Stimulated activated naive CD4-positive, alpha-beta T cell treated with Interleukin-2 at 50 U/mL for 16 hours (primary cell): ENCODE results near the gene PACRG.
"Not testable (repeated sequence)": the region's sequence is repeated elsewhere in the genome, so short reads cannot be mapped to it uniquely, and the experiment has no call there.

ENCODE experiments used
- DNase-seq: peaks from one replicate; lab custom pipeline; 2025; lab: John Stamatoyannopoulos, UW

The PACRG gene

DNA sequence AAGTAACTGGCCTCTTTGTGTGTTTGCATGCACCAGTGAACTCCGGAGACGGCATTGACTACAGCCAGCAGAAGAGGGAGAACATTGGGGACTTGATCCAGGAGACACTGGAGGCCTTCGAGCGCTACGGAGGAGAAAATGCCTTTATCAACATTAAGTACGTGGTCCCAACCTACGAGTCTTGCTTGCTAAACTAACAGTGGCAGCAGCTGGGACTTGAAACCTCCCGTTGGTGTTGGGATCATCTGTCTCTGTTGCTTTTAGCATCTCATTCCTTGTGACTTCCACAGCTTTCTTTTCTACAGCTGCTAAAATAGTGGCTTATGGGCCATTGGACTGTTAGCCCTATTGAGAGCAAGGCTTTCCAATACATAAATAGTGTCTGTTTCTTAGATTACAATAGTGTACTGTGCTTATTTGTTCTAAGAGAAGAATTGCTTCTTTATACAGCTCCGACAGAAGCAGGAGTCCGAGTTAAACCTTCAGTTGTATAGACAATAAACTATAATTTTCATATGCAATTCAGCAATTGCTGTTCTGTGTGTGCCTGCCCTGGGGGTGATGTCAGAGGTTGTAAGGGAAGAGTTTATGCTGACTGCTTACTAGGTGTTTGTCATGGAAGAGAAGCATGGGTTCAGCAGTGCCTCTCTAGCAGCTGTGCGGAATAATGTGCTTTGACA is 587.2 kb downstream of the PACRG start:
- no peak for DNase-seq

DNA sequence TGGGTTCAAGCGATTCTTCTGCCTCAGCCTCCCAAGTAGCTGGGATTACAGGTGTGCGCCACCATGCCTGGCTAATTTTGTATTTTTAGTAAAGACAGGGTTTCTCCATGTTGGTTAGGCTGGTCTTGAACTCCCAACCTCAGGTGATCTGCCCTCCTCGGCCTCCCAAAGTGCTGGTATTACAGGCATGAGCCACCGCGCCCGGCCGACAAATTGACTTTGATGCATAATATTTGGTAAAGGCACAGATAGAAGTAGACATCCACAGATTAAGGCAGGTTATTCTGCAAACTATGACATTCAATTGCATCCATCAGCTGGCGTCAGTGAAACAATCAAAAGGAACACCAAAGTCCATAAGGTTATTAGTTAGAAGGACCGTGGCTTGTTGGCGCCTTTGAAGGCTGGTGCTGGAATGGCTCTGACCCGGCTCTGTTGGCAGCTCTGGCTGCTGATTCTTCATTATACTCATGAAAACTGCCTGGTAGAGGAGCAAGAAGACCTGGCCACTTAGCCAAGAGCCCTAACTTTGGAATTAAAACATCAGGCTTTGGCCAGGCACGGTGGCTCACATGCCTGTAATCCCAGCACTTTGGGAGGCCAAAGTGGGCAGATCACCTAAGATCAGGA is 589.2 kb downstream of the PACRG start:
- DNase-seq: not testable (repeated sequence)

DNA sequence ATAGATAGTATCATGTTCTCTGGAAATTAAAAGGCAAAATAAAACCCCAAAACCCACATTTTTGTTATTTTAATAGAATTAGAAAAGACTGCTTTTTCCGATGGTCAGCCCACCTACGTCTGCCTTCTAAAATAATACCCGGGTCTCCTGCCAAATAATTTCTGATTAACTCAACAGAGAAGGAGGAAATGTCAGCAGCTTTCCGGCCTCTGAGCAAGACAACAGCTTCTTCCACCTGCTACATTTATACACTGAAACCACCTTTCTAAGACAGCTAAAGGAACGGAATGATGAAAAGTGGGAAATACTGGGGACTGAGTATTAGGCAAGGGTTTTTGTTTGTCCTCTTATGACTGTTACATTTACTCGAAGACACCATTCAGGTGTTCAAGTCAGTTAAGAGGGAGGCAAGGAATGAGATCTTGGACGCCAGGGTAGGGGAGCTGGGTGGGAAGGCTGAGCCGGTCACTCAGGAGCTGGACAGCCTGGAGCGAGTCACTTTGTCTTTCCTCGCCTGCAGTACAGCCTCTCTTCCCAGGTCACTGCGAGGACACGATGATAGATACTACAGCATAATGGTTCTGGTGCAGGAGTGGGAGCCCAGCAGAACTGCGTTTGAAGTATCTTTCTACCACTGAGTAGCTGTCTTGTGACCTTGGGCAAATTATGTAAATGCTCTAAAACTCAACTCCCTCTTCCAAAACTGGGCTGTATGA is 590.5 kb downstream of the PACRG start:
- no peak for DNase-seq

DNA sequence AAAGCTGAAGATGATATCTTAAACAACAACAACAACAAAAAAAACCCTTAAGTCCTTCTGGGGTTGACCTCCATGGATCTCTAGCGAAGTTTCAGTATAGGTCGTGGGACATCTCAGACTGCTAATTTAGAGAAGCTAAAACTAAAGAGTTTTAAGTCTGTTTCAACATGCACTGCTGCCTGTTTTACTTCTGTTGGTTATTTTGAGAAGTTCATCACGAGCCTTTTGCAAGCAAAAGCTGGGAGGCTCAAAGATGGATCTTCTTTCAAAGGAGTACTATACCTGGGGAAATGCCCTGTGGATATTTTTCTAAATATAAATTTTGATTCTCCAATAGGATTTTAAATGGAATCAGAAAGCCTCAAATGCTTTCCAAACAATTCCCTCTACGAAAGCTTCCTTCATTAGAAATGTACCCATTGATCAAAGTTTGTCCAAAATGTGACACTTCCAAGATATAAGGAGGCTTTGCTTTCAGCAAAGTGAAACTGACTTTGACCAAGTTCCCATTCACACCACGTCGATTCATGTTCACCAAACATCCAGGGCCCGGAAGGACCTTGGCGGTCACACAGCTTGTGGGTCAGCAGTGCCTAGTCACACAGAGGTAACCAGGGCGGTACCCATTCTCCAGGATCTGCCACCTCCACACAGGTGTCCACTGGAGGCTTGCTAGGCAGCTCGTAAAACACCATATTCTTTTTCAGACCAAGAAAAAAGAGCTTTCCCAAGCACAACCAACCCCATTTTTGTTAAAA is 592.0 kb downstream of the PACRG start:
- no peak for DNase-seq

DNA sequence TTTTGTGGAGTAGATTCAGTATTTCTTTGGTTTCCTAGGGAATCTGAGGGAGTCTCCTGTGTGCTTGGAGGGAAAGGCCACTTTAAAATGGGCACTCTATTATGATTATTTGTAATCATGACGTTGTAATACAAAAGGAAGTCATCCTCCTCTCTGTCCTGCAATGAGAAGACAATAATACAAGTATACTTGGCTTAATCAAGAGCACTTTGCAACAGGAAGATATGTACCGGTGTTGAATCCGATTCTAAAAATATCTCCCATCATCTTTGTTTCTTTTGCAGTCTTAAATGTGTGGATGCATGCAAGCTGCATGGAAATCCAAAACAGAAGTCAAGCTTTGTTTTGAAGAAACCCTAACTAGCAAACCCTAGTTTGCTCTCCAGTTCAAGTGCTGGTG is 592.6 kb downstream of the PACRG start:
- no peak for DNase-seq

DNA sequence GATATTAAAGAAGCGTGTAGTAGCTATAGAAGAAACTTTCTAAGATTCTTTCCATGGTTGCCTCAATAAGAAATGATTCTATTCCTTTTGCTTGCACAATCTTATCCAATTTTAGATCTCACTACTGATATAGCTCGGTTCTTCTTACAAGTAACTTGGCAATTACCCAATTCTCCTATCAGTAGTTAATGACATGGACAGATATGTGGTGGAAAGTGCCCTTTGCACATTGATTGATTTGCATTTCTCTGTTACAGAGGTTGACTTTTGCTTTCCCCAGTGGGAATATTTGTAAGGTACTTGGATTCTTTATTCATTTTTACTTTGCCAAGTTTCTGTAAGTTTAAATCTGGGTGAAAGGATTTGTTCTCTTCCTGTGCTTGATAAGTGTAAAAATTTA is 593.0 kb downstream of the PACRG start:
- DNase-seq: no peak

DNA sequence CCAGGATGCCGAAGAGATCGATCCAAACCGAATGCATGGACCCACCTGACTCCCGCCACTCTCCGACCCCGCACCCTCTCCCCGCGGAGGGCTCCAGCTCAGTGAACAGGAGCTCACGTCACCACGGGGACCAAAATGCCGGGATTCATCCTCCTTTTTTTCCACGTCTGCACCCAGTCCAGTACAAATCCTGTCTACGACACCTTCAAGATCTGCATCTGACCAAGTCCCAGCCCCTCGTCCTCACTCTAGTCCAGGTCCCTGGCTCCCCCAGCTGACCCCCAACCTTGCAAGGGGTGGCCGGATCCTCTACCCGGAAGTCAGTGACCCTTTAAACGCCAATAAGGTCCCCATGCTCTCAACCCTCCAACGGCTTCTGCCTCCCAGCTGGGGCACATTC is 593.9 kb downstream of the PACRG start:
- no peak for DNase-seq

DNA sequence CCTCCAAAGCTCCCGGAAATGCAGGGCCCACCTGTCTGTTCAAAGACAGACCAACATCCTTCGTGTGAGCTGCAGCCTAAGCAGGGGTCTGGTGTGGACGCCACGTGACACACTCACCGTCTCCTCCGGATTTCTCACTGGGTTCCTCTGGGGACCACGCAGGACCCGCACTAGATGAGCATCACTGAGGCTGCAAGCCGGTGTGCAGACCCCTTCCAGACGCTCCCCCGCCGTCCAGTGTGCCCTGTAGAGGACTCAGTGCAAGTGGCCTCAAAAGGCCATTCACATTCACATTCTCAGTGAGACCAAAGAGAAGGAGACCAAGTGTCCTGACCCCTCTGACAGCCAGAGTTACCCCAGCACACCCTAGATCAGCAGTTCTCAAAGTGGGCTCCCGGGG is 595.5 kb downstream of the PACRG start:
- DNase-seq: no peak

DNA sequence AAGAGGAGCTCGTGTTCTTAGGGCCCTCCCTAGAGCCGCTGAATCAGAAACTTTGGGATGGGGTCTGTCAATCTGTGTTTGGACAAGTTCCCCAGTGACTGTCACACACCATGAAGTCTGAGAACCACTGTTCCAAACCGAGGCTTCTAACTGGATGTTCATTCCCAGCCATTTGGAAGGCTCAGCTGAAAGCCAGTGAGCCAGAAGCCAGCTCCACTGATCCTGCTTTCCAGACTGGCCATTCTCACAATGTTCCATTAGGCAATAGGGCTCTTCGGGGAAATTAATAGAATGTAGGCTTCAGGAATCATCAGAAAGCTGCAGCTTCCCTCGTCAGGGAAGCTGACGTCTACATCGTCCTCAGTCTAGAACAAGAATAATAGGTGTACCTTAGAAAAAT is 595.9 kb downstream of the PACRG start:
- DNase-seq: no peak

DNA sequence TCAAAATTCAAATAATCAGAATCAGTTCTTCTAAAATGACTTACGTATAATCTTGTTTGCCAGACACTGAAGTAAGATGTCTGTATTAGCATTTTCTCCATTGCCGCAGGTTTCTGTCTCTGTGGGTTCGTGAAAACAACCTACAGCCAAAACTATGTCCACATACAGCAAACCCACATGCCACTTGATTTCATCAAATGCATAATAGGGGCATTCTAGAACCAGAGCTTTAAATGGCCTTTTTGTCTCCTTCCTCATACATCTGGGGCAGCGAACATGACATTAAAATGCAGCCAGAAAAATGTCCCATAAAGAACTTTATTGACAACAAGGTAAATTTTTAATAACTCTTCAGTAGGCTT is 596.5 kb downstream of the PACRG start:
- no peak for DNase-seq

DNA sequence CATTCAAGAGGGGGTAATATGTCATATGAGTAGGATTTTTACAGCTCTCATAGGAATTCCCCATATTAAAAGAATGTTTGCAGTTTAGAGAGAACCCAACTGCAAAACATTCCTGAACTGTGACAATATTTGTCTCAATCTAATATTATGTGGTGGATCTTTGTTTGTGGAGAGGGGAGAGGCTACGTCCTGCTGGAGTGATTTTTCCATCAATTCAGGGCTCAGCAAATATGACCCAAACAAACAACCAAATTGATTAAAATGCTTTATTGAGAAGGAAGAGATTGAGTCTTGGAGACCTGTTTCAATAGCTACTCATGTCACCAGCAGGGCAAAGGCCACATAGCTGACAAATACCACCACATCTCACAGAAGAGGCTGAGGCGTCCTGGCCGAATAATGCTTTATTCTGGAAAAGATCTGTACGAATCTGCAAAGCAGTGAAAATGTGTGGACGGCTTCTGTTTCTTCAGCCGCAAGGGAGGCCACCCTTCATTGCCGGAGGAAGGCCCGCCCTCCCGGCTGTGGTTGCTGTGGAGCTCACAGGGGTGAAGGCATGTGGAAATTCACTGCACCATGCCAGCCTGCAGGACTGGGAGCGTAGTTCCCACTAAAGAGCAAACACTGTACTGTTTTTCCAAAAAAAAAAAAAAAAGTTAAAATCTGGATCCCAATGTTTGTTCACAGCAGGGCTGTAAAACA is 597.1 kb downstream of the PACRG start:
- DNase-seq: no peak

DNA sequence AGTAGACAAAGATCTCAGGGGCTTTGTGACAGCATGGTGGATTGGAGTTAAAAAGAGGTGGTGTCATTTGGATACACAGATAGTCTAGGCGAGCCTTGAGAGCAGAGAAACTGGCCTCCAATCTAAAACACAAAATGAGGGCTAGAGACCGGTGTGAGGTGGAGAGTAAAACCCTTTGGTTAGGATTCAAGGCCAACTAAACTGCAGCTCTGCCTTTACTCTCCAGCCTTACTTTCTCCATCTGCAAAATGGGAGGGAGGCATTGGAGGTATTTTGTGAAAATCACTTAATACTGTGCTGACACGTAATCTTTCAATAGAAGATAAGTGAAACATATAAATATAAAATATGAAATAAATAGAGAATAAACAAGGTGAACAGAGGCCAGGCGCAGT is 597.6 kb downstream of the PACRG start:
- no peak for DNase-seq

DNA sequence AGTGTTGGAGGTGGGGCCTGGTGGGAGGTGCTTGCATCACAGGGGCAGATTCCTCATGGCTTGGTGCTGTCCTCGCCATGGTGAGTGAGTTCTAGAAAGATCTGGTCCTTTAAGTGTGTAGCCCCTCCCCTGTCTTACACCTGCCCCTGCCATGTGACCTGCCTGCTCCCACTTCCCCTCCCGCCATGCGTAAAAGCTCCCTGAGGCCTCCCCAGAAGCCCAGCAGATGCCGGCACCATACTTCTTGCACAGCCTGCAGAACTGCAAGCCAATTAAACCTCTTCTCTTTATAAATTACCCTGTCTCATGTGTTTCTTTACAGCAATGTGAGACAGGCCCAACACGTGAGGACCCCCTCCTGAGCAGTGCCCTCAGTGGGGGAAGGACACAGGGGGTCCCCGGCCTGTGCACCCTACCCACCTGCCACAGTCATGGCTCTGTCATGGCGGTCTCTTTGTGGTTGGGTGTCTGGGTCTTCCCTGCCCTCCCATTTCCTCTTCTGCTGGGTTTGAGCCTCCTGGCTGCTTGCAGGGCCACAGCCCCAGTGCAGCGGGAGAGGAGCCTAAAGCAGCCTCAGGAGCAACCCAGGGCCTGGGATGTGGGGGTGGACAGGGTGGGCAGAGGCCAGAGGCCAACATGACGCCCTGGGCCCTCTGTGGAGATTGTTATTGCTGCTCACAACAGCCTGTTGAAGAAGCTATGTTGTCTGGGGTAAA is 599.5 kb downstream of the PACRG start:
- DNase-seq: no peak

DNA sequence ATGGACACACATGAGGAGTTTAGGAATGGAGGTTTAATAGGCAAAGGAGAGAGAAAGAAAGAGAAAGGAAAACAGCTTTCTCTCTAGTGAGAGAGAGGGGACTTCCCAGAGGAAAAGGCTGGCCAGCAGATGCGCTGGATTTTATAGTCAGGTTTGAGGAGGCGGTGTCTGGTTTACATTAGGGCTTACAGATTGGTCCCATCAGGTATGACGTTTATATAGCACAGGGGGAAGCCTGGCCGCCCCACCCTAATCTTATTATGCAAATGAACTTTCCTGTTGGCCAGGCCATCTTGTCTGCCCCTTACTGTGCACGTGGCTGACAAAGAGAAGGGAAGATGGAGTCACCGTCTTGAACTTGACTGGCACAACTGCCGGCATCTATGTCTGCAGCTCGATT is 600.1 kb downstream of the PACRG start:
- DNase-seq: no peak

DNA sequence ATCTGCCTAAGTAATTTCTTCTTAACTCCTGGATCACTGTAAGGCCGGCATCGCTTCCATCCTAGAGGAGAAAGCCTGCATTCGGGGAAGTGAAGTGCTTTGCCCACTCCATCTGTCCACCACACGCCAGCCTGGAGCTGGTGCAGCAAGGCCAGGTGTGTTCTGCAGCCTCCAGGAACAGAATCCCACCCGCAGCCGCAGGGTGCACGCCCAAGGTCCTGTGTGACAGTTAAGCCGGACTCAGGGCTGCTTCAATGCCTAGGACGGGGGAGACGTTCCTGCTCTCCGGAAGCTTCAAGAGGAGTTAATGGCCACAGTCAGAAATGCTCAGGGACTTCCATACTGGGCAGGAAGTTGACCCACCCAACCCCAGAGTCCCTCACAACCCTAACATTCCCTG is 600.6 kb downstream of the PACRG start:
- no peak for DNase-seq

DNA sequence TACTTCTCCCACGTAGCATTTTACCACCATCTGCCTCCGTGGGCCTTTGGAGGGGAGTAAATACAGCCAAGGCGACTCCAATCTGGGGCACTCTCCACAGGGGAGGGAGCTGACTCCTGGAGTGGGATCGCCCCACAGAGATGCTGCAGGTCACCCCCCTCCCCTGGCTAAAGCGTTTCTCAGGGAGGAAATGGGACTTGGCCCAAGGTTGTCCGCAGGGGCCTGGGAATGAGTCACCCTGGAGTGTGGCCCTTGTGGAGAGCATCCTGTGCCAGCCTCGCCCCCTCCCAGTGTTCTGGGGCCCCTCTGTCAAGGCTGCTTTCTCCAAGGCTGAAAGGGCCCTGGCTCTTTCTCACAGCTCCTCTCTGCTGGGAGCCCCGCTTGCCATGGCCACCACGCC is 602.2 kb downstream of the PACRG start:
- no peak for DNase-seq

DNA sequence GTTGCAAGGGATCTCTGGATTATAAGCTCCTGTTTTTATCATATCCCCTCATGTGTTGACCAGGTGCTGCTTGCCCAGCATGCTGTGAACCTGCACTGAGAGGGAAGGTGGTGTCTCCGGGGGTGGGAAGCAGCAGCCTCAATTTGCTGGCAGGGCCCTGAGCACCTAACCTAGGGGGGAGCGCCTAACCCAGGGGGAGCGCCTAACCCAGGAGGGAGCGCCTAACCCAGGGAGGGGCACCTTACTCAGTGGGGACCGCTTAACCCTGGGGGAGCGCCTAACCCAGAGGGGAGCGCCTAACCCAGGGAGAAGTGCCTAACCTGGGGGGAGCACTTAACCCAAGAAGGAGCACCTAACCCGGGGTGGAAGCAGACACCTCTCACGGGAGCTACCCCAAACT is 603.5 kb downstream of the PACRG start:
- DNase-seq: no peak

DNA sequence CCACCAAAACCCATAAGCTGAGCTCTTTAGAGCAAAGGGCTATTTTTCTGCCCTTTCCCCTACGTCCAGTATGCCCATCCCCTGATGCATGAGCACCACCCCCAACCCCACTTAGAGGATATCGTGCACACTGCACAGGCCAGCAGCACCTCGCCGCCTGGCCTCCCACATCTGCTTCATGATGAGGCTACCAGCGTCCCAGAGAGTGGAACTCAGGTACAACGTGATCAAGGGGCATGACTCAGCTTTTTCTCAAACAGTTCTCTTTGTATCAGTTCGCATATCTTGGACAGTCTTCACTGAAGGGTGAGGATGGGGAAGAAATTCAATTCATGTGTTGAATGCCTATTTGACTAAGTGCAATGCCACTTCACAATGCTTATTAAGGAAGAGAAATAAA is 604.8 kb downstream of the PACRG start:
- DNase-seq: no peak

DNA sequence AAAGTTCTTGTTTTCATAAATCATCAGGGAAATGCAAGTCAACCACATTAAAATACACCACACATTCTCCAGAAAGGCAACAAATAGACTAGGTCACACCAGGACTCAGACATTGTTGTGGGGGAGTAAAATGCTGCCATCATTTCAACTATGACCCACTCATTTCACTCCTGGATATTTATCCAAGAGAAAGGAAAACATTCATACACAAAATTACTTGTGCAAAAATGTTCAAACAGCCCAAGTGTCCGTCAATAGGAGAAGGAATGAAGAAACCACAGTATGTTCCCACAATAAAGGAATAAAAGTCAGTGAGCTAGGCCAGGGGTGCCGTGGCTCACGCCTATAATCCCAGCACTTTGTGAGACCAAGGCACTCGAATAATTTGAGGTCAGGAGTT is 605.3 kb downstream of the PACRG start:
- no peak for DNase-seq

DNA sequence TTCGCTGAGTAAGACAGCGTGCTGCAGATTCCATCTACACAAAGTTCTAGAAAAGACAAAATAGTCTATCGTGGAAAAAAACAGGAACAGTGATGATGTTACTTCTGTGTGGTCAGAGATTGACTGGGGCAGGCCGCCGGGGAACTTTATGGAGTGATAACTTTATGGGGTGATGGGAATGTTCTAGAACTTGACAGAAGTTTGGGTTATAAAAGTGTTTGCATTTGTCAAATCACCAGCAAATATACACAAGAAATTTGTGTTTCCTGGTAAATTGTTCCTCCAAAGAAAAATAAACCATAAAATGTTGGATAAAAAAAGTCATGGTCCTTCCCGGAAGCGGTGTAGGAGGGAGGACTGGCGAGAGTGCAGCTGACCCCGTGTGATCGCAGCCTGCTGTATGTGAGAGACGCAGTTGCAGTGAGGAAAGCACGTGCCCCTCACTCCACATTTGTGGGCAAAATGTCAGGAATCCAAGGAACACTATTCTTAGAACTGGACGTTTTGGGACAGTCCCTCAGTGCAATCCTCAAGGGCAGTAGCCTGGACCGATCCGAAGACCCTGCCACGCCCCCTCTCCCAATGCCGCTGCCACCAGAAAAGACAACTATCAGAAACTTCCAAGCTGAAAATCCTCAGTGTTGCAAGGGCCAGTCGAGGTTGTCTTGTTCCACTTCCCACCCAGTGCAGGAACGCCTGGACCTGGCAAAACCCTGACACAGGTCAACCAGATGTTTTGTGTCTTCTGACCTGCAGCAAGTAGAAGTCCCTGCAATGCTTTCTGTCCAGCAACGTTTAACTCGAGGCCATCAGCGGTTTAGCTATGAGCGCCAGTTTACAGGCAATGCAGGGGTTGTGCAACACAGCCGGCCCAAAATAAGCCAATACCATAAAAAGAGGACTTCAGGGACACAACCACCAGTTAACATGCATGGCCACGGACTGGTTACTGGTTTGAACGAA is 606.2 kb downstream of the PACRG start:
- DNase-seq: no peak
